Superior temporal gyrus (tissue), 1 donor: ENCODE results near the gene VWA5B1.

ENCODE experiments used
- DNase-seq: peaks from one replicate; pipeline ENCODE4 v3.0.0-alpha.2; 2016; ENCODE audit errors: extremely low spot score

VWA5B1 gene

GRCh38 chr1:20348326-20348915 is 57.7 kb downstream of the VWA5B1 start:
- DNase-seq = no peak

GRCh38 chr1:20349561-20349960 is 58.9 kb downstream of the VWA5B1 start:
- no peak for DNase-seq

- no peak for DNase-seq
Measured at GRCh38 chr1:20349971-20350370, 59.3 kb downstream of the VWA5B1 start.

- no peak for DNase-seq
Measured at GRCh38 chr1:20350421-20350820, 59.7 kb downstream of the VWA5B1 start.

- no peak for DNase-seq
Measured at GRCh38 chr1:20351911-20352701, 61.4 kb downstream of the VWA5B1 start.

GRCh38 chr1:20353836-20354235 is 63.2 kb downstream of the VWA5B1 start:
- DNase-seq = no peak

GRCh38 chr1:20354610-20355009 is 63.9 kb downstream of the VWA5B1 start:
- DNase-seq = no peak

GRCh38 chr1:20355101-20355827 is 64.6 kb downstream of the VWA5B1 start:
- no peak for DNase-seq

- no peak for DNase-seq
Measured at GRCh38 chr1:20355828-20356735, 65.4 kb downstream of the VWA5B1 start.

GRCh38 chr1:20356850-20357459 is 66.3 kb downstream of the VWA5B1 start:
- no peak for DNase-seq

GRCh38 chr1:20357796-20358195 is 67.1 kb downstream of the VWA5B1 start:
- DNase-seq = no peak

- no peak for DNase-seq
Measured at GRCh38 chr1:20358761-20359263, 68.1 kb downstream of the VWA5B1 start.

GRCh38 chr1:20359451-20360330 is 69.0 kb downstream of the VWA5B1 start:
- DNase-seq = no peak

GRCh38 chr1:20361401-20361800 is 70.7 kb downstream of the VWA5B1 start:
- no peak for DNase-seq

GRCh38 chr1:20361805-20362381 is 71.2 kb downstream of the VWA5B1 start:
- DNase-seq = peak; percentile 86

GRCh38 chr1:20362856-20363255 is 72.2 kb downstream of the VWA5B1 start:
- DNase-seq = no peak

GRCh38 chr1:20365421-20366055 is 74.9 kb downstream of the VWA5B1 start:
- DNase-seq = no peak

- no peak for DNase-seq
Measured at GRCh38 chr1:20366056-20366462, 75.4 kb downstream of the VWA5B1 start.

- DNase-seq = no peak
Measured at GRCh38 chr1:20366463-20367115, 75.9 kb downstream of the VWA5B1 start.
